PC-9 (cell line): ENCODE measurements around the gene SKIC2. TPM values are rescaled to one million over a fixed set of nuclear protein-coding genes. Genes with fewer than 3 reads are reported as not detected.

Experiments
- BruUV-seq: library from RNA; stranded (reverse); fragments of 400-500 nt; replicated peaks from 2 replicates; lab custom pipeline; 2021; lab: Mats Ljungman, UMichigan
- CTCF ChIA-PET: fragments of 300-600 bp; sonication (Branson Sonifier 250); formaldehyde crosslinking; loops from one replicate; lab custom pipeline; 2022; ENCODE audit warnings: antibody characterized with exemption; lab: Charles Lee
- POLR2A ChIA-PET: fragments of 300-600 bp; sonication (Branson Sonifier 250); formaldehyde crosslinking; loops from one replicate; lab custom pipeline; 2022; ENCODE audit warnings: antibody characterized with exemption; ENCODE audit not compliant: unreplicated experiment; lab: Charles Lee
- DNase-seq, 2 experiments: peaks; one replicate each; pipeline versions ENCODE4 v3.0.0 to v3.0.0-alpha.2; 2015 to 2022; ENCODE audit warnings: mixed read lengths in 1 of 2
- H2AFZ ChIP-seq: fragments of 200-600 bp; sonication (generic); 2 replicates; pipeline ENCODE4 v1.8.1; 2017; ENCODE audit warnings: antibody characterized with exemption
- H3F3A ChIP-seq: fragments of 200-600 bp; sonication (generic); 2 replicates; pipeline ENCODE4 v1.8.1; 2017; ENCODE audit warnings: antibody characterized with exemption, mild to moderate bottlenecking, low read depth; ENCODE audit not compliant: insufficient read depth
- H3K27ac ChIP-seq: fragments of 200-600 bp; sonication (generic); 2 replicates; pipeline ENCODE4 v1.6.1; 2016; ENCODE audit warnings: mixed run types
- H3K27me3 ChIP-seq: fragments of 200-600 bp; sonication (generic); 2 replicates; pipeline ENCODE4 v1.6.1; 2016; ENCODE audit warnings: low read depth, mixed run types; ENCODE audit not compliant: insufficient read depth
- H3K36me3 ChIP-seq: fragments of 200-600 bp; sonication (generic); 2 replicates; pipeline ENCODE4 v1.6.1; 2016; ENCODE audit warnings: low read depth, mixed run types
- H3K4me1 ChIP-seq: fragments of 200-600 bp; sonication (generic); replicated peaks from 2 replicates; pipeline ENCODE4 v1.6.1; 2016; ENCODE audit warnings: mixed run types; ENCODE audit not compliant: insufficient read depth
- H3K4me2 ChIP-seq: fragments of 200-600 bp; sonication (generic); 2 replicates; pipeline ENCODE4 v1.6.1; 2017; ENCODE audit warnings: mixed run types
- H3K4me3 ChIP-seq: fragments of 200-600 bp; sonication (generic); 2 replicates; pipeline ENCODE4 v1.6.1; 2016; ENCODE audit warnings: mixed run types
- H3K79me2 ChIP-seq: fragments of 200-600 bp; sonication (generic); 2 replicates; pipeline ENCODE4 v1.6.1; 2017; ENCODE audit warnings: low read depth, mixed run types
- H3K9me2 ChIP-seq: fragments of 200-600 bp; sonication (generic); 2 replicates; pipeline ENCODE4 v1.8.1; 2017; ENCODE audit warnings: mild to moderate bottlenecking; ENCODE audit not compliant: insufficient read depth
- H3K9me3 ChIP-seq: fragments of 200-600 bp; sonication (generic); 2 replicates; pipeline ENCODE4 v1.8.1; 2016; ENCODE audit warnings: low read depth; ENCODE audit not compliant: insufficient read depth
- H4K20me1 ChIP-seq: fragments of 200-600 bp; sonication (generic); 2 replicates; pipeline ENCODE4 v1.8.1; 2017; ENCODE audit not compliant: insufficient read depth
- CTCF ChIP-seq: fragments of 200-600 bp; sonication (generic); conservative IDR thresholded peaks from 2 replicates; pipeline ENCODE4 v1.6.1; 2017; ENCODE audit warnings: mixed run types, antibody characterized with exemption, mild to moderate bottlenecking, moderate library complexity
- EZH2 ChIP-seq: fragments of 200-600 bp; sonication (generic); IDR thresholded peaks from 2 replicates; pipeline ENCODE4 v1.8.0; 2017; ENCODE audit warnings: antibody characterized with exemption, low read depth
- intact Hi-C: fragments of 100-400 bp; cut with micrococcal nuclease; formaldehyde crosslinking; loops from one replicate; pipeline ENCODE4 v1.10.0; 2022; ENCODE audit not compliant: unreplicated experiment
- total RNA-seq: library from RNA; stranded (reverse); gene quantifications from 2 replicates; pipeline ENCODE4 v1.2.3, GENCODE V29; 2021

SKIC2 gene
- total RNA-seq, 1 experiment from 2014 or later: 67.9 TPM

- BruUV-seq: no TSS peak
- no peak overlapping the region for H3K4me3 ChIP-seq
- intact Hi-C loops: no loop called here
- no peaks in the 10 kb centered on the region for H3K79me2 ChIP-seq
- TF ChIP-seq EZH2 (no peak), CTCF (no peak)
- H3F3A ChIP-seq: peaks cover 15% of the 10 kb centered on the region; the same call in 1 of the 2 replicates
- no peaks in the 10 kb centered on the region for H3K27me3 ChIP-seq
- no peaks in the 10 kb centered on the region for H3K9me3 ChIP-seq
- H3K9me2 ChIP-seq: no peaks in the 10 kb centered on the region
- H3K36me3 ChIP-seq: no peaks in the 10 kb centered on the region
- H3K4me2 ChIP-seq: no peak overlapping the region
- CTCF ChIA-PET: interaction anchor here (0.6 to 0.7 kb wide), 2 partner anchors 32 to 327 kb away, joined by 4 to 5 read pairs; partner anchors contain the start of gene NCR3
- no peak overlapping the region for H2AFZ ChIP-seq
- H3K27ac ChIP-seq: no peak overlapping the region
- DNase-seq: peak; percentile 48 to 64
- H4K20me1 ChIP-seq: no peaks in the 10 kb centered on the region
- H3K4me1 ChIP-seq: peaks cover 5% of the 10 kb centered on the region; the same call in 1 of the 2 replicates
- POLR2A ChIA-PET: interaction anchor here (0.5 to 0.6 kb wide), 2 partner anchors 33 to 424 kb away, joined by 4 to 8 read pairs; no protein-coding TSS in a partner anchor
Observed at GRCh38 chr6:31919624-31920303, 39.2 kb upstream of the SKIC2 start.

- CTCF ChIA-PET: interaction anchor here (0.7 kb wide), 2 partner anchors 65 to 230 kb away, joined by 3 read pairs; no protein-coding TSS in a partner anchor
- H3K36me3 ChIP-seq: no peaks in the 10 kb centered on the region
- H4K20me1 ChIP-seq: no peaks in the 10 kb centered on the region
- POLR2A ChIA-PET: interaction anchor here (0.7 kb wide), 1 partner anchor 154 kb away, joined by 7 read pairs; no protein-coding TSS in a partner anchor
- H2AFZ ChIP-seq: no peak overlapping the region
- H3K9me2 ChIP-seq: no peaks in the 10 kb centered on the region
- no peak overlapping the region for H3K4me3 ChIP-seq
- no peak overlapping the region for H3K4me2 ChIP-seq
- H3K79me2 ChIP-seq: no peaks in the 10 kb centered on the region
- no TSS peak for BruUV-seq
- H3F3A ChIP-seq: 0 out of 2 replicates have a peak, but pooled peaks cover 8% of the 10 kb centered on the region
- no peak for TF ChIP-seq CTCF
- TF ChIP-seq EZH2: no peak
- H3K27ac ChIP-seq: no peak overlapping the region
- H3K4me1 ChIP-seq: peaks cover 5% of the 10 kb centered on the region; the same call in 1 of the 2 replicates
- DNase-seq: no peak
- intact Hi-C loops: no loop called here
- H3K27me3 ChIP-seq: no peaks in the 10 kb centered on the region
- H3K9me3 ChIP-seq: no peaks in the 10 kb centered on the region
Observed at GRCh38 chr6:31920811-31921210, 38.2 kb upstream of the SKIC2 start.

GRCh38 chr6:31922942-31923341 lies 36.0 kb upstream of the SKIC2 start:
- no TSS peak for BruUV-seq
- CTCF ChIA-PET: no interaction called here
- Histone ChIP-seq H3K79me2 (no peaks in the 10 kb centered on the region), H3K9me3 (no peaks in the 10 kb centered on the region), H3K27ac (no peak overlapping the region), H3K36me3 (no peaks in the 10 kb centered on the region), H3K9me2 (no peaks in the 10 kb centered on the region), H4K20me1 (no peaks in the 10 kb centered on the region), H2AFZ (no peak overlapping the region), H3K4me2 (no peak overlapping the region), H3K27me3 (no peaks in the 10 kb centered on the region), H3K4me3 (no peak overlapping the region), H3K4me1 (peaks cover 5% of the 10 kb centered on the region; the same call in 1 of the 2 replicates), H3F3A (0 out of 2 replicates have a peak, but pooled peaks cover 8% of the 10 kb centered on the region)
- no peak for DNase-seq
- TF ChIP-seq CTCF: no peak
- no peak for TF ChIP-seq EZH2
- intact Hi-C loops: no loop called here
- POLR2A ChIA-PET: interaction anchor here (0.6 to 0.7 kb wide), 2 partner anchors 372 to 524 kb away, joined by 3 to 11 read pairs; no protein-coding TSS in a partner anchor
